GM23248 (cell line): ENCODE results near the gene ARHGEF5.

Experiments used
- EZH2 ChIP-seq: fragments of 200-600 bp; sonication (generic); IDR thresholded peaks from 2 replicates; pipeline ENCODE4 v1.6.1; 2018; ENCODE audit warnings: antibody characterized with exemption, mild to moderate bottlenecking; ENCODE audit not compliant: insufficient read depth, poor library complexity, severe bottlenecking
- EZH2phosphoT487 ChIP-seq: fragments of 200-600 bp; sonication (generic); IDR thresholded peaks from 2 replicates; pipeline ENCODE4 v1.6.1; 2018; ENCODE audit warnings: antibody characterized with exemption, moderate library complexity, mild to moderate bottlenecking, low read depth; ENCODE audit not compliant: insufficient read depth

DNA sequence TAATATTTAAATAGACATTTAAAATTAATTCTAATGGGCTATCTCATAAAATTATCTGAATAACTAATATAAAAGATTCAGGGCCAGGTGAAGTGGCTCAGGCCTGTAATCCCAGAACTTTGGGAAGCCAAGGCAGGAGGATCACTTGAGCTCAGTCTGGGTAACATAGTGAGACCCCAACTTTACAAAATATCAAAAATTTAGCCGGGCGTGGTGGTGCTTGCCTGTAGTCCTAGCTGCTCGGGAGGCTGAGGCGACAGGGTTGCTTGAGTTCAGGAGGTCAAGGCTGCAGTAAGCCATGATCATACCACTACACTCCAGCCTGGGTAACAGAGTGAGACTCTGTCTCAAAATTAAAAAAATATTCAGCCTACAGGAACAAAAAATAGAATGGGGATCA, 35.8 kb downstream of the ARHGEF5 start:
- no peak for TF ChIP-seq EZH2
- no peak for TF ChIP-seq EZH2phosphoT487
